Measurements from ENCODE around the gene ZNF593OS.

The ZNF593OS gene

DNA sequence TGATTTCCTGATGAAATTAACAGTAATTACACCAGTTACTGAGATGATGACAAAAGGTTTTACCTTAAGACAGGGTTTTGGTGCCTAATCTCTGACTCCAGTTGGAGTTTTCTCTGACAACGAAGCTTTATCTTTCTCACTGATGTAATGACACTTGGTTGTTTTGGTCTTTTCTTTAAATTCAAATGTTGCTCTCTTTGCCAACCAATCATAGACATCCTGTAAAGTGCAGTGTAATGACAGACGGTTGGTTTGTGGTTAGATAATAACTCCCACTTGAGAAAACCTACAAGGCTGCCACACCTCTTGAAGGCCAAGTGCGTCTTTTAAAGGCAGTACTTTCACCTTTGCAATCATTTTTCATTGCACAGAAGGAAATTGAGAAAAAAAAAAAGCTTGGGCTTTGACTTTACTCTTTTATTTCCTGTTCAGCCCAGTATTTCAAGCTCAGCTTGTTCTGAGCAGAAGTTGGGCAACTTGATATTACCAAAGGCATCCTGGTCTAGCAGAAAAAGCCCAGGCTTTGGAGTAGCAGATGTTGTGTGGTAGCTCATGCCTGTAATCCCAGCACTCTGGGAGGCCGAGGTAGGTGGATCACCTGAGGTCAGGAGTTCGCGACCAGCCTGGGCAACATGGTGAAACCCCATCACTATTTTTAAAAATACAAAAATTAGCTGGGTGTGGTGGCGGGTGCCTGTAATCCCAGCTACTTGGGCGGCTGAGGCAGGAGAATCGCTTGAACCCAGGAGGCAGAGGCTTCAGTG lies 45.1 kb downstream of the ZNF593OS start:
- DNase-seq (ENCODE audit: low read depth, low spot score) = no peak

- DNase-seq (ENCODE audit: low read depth, low spot score) = no peak
These were observed 45.7 kb downstream of the ZNF593OS start for GRCh38 chr1:26125946-26126320.

GRCh38 chr1:26125382-26125781 lies 46.2 kb downstream of the ZNF593OS start:
- no peak for DNase-seq (ENCODE audit: low read depth, low spot score)

- no peak for DNase-seq (ENCODE audit: low read depth, low spot score)
These were observed 47.0 kb downstream of the ZNF593OS start for GRCh38 chr1:26124418-26125331.

DNA sequence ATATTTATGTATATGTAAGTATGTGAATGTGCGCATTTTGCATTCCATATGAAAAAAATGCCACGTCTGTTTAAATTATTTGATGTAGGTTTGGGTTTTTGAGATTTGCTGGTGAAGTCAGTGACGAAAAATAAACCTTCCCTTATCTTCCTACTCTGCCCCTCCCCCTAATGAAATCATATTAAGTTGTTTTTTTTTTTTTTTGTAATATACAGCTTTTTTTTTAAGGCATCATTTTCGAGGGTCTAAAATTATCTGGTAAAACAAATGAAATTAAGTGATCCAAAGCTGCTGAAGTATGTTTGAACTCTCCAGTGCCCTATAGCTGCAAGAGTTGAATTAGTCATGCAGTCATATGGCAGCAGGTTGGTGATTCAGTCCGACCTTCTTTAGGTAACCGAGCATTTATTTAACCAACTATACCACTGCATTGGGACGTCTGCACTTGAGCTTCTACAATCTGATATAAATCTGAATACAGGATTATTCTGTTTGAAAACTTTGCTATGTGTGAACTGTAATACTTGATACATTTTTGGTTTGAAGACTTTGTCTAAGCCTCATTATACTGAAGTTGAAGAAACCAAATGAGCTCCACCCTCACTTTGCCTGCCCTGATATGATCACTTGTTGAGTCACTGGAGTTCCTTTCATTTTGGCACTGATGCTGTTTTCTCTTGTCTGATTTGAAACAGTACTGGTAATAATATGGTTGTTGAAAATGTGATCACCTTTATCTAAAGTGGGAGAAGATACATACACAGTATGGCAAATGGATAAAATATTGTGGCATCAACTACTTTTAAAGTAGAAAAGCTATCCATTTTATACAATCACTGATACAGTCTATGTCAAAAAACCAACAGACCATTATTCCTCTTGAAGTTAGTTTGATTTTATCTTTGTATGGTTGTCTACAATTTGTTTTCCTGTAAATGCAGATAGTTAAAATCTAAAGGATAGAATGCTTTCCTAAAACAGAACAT lies 48.4 kb downstream of the ZNF593OS start:
- DNase-seq (ENCODE audit: low read depth, low spot score) = no peak

- DNase-seq (ENCODE audit: low read depth, low spot score) = no peak
These were observed 49.5 kb downstream of the ZNF593OS start for GRCh38 chr1:26121854-26122773.

DNA sequence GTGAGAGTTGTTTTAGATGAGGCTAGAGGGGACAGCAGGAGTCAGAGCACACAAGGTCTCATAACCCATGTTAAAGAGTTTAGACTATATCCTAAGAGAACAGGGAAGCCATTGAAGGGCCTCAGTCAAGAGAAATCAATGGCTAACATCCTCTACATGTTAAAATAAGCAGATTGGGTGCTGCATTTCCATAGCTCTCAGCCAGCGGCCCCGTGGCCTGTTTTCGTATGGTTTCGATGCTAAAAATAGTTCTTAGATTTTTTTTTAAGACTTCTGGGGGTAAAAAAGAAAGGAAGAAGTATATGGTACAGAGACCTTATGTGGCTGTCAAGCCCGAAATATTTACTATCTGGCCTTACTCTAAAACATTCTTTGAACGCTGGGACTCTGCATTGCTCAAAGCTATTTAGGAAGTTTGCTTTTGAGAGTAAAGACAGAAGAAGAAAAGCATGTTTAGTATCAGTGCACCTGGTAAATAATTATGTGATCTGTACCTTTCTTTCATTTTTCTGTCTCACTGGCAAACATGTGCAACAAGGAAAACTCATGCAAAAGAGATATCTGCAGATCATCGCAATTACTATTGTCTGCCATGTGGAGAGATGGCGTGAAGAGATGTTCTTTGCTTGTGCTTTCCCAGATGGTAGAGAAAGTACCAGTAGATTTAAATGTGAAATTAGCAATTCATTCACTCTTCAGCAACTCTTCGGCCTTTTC lies 51.6 kb downstream of the ZNF593OS start:
- DNase-seq (ENCODE audit: low read depth, low spot score) = no peak
